H1 (cell line): ENCODE results near the gene WDR54. TPM values are rescaled to one million over a fixed set of nuclear protein-coding genes. Genes with fewer than 3 reads are reported as not detected.

Source experiments
- CTCF ChIA-PET: fragments of 300-600 bp; sonication (Branson Sonifier 250); formaldehyde crosslinking; loops from one replicate; lab custom pipeline; 2021; ENCODE audit not compliant: partially characterized antibody; lab: Charles Lee
- POLR2A ChIA-PET: fragments of 300-600 bp; sonication (Branson Sonifier 250); formaldehyde crosslinking; loops from one replicate; lab custom pipeline; 2021; ENCODE audit warnings: inconsistent platforms; ENCODE audit not compliant: partially characterized antibody; lab: Charles Lee
- DNase-seq, 2 experiments: peaks; one replicate each; pipeline versions ENCODE4 v3.0.0 to v3.0.0-alpha.2; 2010 to 2022; ENCODE audit warnings: low spot score in 2 of 2, low read depth in 1 of 2, mixed read lengths in 1 of 2
- FAIRE-seq: peaks from 2 replicates; lab custom pipeline; 2011; peaks lifted over from hg19 to GRCh38; lab: Jason Lieb, UNC
- H2AFZ ChIP-seq: 2 replicates; pipeline ENCODE4 v1.8.1; 2012; ENCODE audit warnings: low read length, inconsistent platforms
- H2AK5ac ChIP-seq: 2 replicates; pipeline ENCODE4 v1.6.1; 2013; ENCODE audit warnings: low read depth, low read length
- H2BK120ac ChIP-seq: replicated peaks from 2 replicates; pipeline ENCODE3; 2013; ENCODE audit warnings: low read depth, low read length, inconsistent platforms
- H2BK12ac ChIP-seq: 2 replicates; pipeline ENCODE4 v1.6.1; 2013; ENCODE audit warnings: low read depth, low read length
- H2BK15ac ChIP-seq: 2 replicates; pipeline ENCODE4 v1.6.1; 2013; ENCODE audit warnings: low read length
- H2BK20ac ChIP-seq: 2 replicates; pipeline ENCODE4 v1.6.1; 2013; ENCODE audit warnings: low read length
- H2BK5ac ChIP-seq: 2 replicates; pipeline ENCODE4 v1.6.1; 2013; ENCODE audit warnings: low read depth, low read length
- H3K14ac ChIP-seq: 2 replicates; pipeline ENCODE4 v1.6.1; 2013; ENCODE audit warnings: inconsistent platforms; ENCODE audit not compliant: insufficient read length
- H3K18ac ChIP-seq: 2 replicates; pipeline ENCODE4 v1.6.1; 2013; ENCODE audit warnings: low read length; ENCODE audit errors: extremely low read depth
- H3K23ac ChIP-seq: 2 replicates; pipeline ENCODE4 v1.6.1; 2013; ENCODE audit warnings: inconsistent platforms; ENCODE audit not compliant: insufficient read length
- H3K23me2 ChIP-seq: 2 replicates; pipeline ENCODE4 v1.6.1; 2013; ENCODE audit warnings: low read depth, low read length
- H3K27ac ChIP-seq: 2 replicates; pipeline ENCODE4 v1.6.1; 2011; ENCODE audit warnings: low read depth, low read length, inconsistent platforms
- H3K27me3 ChIP-seq, 4 experiments: replicated peaks in 1 of 4; 1 replicate in 1 of 4; 2 replicates in 3 of 4; pipeline versions ENCODE4 v1.6.1 to v1.8.1; 2011 to 2013; ENCODE audit warnings: low read length in 3 of 4, mild to moderate bottlenecking in 3 of 4, inconsistent platforms in 2 of 4, mixed read lengths in 2 of 4, moderate library complexity in 1 of 4; ENCODE audit not compliant: control insufficient read depth in 3 of 4, insufficient read depth in 3 of 4; ENCODE audit errors: extremely low read depth in 1 of 4
- H3K36me3 ChIP-seq, 4 experiments: 2 replicates each; pipeline versions ENCODE4 v1.6.1 to v1.8.1; 2011 to 2013; ENCODE audit warnings: mild to moderate bottlenecking in 4 of 4, low read length in 3 of 4, moderate library complexity in 2 of 4, control low read depth in 1 of 4, inconsistent platforms in 1 of 4; ENCODE audit not compliant: insufficient read depth in 4 of 4, control insufficient read depth in 2 of 4
- H3K4ac ChIP-seq: replicated peaks from 2 replicates; pipeline ENCODE3; 2013; ENCODE audit warnings: low read length, low read depth, mixed read lengths, inconsistent platforms; ENCODE audit not compliant: insufficient read length
- H3K4me1 ChIP-seq, 4 experiments: replicated peaks in 1 of 4; 1 replicate in 1 of 4; 2 replicates in 3 of 4; pipeline versions ENCODE4 v1.6.1 to v1.8.1; 2011 to 2013; ENCODE audit warnings: low read length in 3 of 4, inconsistent platforms in 2 of 4, mixed read lengths in 1 of 4; ENCODE audit not compliant: insufficient read depth in 4 of 4, control insufficient read depth in 3 of 4
- H3K4me2 ChIP-seq, 2 experiments: 2 replicates each; pipeline versions ENCODE4 v1.6.1 to v1.8.1; 2011 to 2013; ENCODE audit warnings: low read depth in 2 of 2, low read length in 2 of 2, control low read depth in 1 of 2, inconsistent platforms in 1 of 2, mild to moderate bottlenecking in 1 of 2; ENCODE audit not compliant: insufficient read depth in 1 of 2
- H3K4me3 ChIP-seq, 4 experiments: fragments of 200-600, 300-600 bp in 1 of 4; sonication (generic), shearing (Covaris generic), sonication (Bioruptor Twin) in 1 of 4; 2 replicates each; pipeline versions ENCODE4 v1.5.1 to v1.8.1; 2011 to 2016; ENCODE audit warnings: low read length in 4 of 4, low read depth in 3 of 4, control low read depth in 2 of 4, inconsistent platforms in 2 of 4, mild to moderate bottlenecking in 2 of 4, mixed read lengths in 1 of 4, moderate library complexity in 1 of 4; ENCODE audit not compliant: insufficient read depth in 2 of 4; ENCODE audit errors: extremely low read depth in 1 of 4
- H3K56ac ChIP-seq: replicated peaks from 2 replicates; pipeline ENCODE3; 2013; ENCODE audit warnings: low read depth, mild to moderate bottlenecking, mixed read lengths, low read length, inconsistent platforms; ENCODE audit not compliant: insufficient read length
- H3K79me1 ChIP-seq: 2 replicates; pipeline ENCODE4 v1.6.1; 2013; ENCODE audit warnings: low read depth, low read length, control low read depth
- H3K79me2 ChIP-seq, 2 experiments: 2 replicates each; pipeline versions ENCODE4 v1.6.1 to v1.8.1; 2012 to 2013; ENCODE audit warnings: low read length in 2 of 2, mild to moderate bottlenecking in 2 of 2, inconsistent platforms in 1 of 2; ENCODE audit not compliant: insufficient read depth in 2 of 2, control insufficient read depth in 1 of 2
- H3K9ac ChIP-seq, 4 experiments: replicated peaks in 1 of 4; 1 replicate in 1 of 4; 2 replicates in 3 of 4; pipeline versions ENCODE4 v1.6.1 to v1.8.1; 2011 to 2013; ENCODE audit warnings: low read depth in 3 of 4, low read length in 3 of 4, control low read depth in 2 of 4, mild to moderate bottlenecking in 2 of 4, moderate library complexity in 2 of 4, inconsistent platforms in 1 of 4; ENCODE audit errors: extremely low read depth in 1 of 4
- H3K9me3 ChIP-seq, 2 experiments: 2 replicates each; pipeline versions ENCODE4 v1.6.1 to v1.8.1; 2012 to 2013; ENCODE audit warnings: mild to moderate bottlenecking in 2 of 2, moderate library complexity in 2 of 2, control low read depth in 1 of 2, inconsistent platforms in 1 of 2, low read depth in 1 of 2, low read length in 1 of 2, mixed read lengths in 1 of 2; ENCODE audit not compliant: insufficient read depth in 2 of 2
- H4K20me1 ChIP-seq, 2 experiments: replicated peaks in 1 of 2; 2 replicates each; pipeline versions ENCODE3 to v1.8.1; 2011 to 2013; ENCODE audit warnings: inconsistent platforms in 2 of 2, low read length in 2 of 2, mild to moderate bottlenecking in 1 of 2; ENCODE audit not compliant: insufficient read depth in 2 of 2, control insufficient read depth in 1 of 2
- H4K5ac ChIP-seq: 2 replicates; pipeline ENCODE4 v1.6.1; 2013; ENCODE audit warnings: low read length, low read depth, mixed read lengths, inconsistent platforms; ENCODE audit not compliant: insufficient read length
- H4K8ac ChIP-seq: 2 replicates; pipeline ENCODE4 v1.8.0; 2013; ENCODE audit warnings: mild to moderate bottlenecking, moderate library complexity, low read length, inconsistent platforms; ENCODE audit not compliant: insufficient read depth; ENCODE audit errors: extremely low read depth
- H4K91ac ChIP-seq: replicated peaks from 2 replicates; pipeline ENCODE3; 2013; ENCODE audit warnings: low read length, mixed read lengths, inconsistent platforms; ENCODE audit not compliant: insufficient read length
- BRCA1 ChIP-seq: IDR thresholded peaks from 2 replicates; pipeline ENCODE4 v1.6.1; 2012; ENCODE audit warnings: low read depth, low read length, improper control_type of control experiment
- E2F6 ChIP-seq: IDR thresholded peaks from 2 replicates; pipeline ENCODE4 v1.6.1; 2012; ENCODE audit warnings: inconsistent platforms
- EP300 ChIP-seq, 2 experiments: IDR thresholded peaks; 1 replicate in 1 of 2; 2 replicates in 1 of 2; pipeline ENCODE4 v1.6.1; 2011 to 2012; ENCODE audit warnings: low read depth in 2 of 2, low read length in 2 of 2, mild to moderate bottlenecking in 2 of 2, borderline replicate concordance in 1 of 2, inconsistent platforms in 1 of 2, moderate library complexity in 1 of 2
- GTF2F1 ChIP-seq: IDR thresholded peaks from 2 replicates; pipeline ENCODE4 v1.6.1; 2012; ENCODE audit warnings: low read depth, low read length, improper control_type of control experiment, borderline replicate concordance
- HDAC2 ChIP-seq, 2 experiments: fragments of 300-600 bp in 1 of 2; sonication (generic) in 1 of 2; IDR thresholded peaks; 2 replicates each; pipeline ENCODE4 v1.6.1; 2011 to 2012; ENCODE audit warnings: low read depth in 2 of 2, low read length in 2 of 2, mild to moderate bottlenecking in 2 of 2, moderate library complexity in 2 of 2, borderline replicate concordance in 1 of 2, inconsistent platforms in 1 of 2
- NRF1 ChIP-seq: IDR thresholded peaks from 2 replicates; pipeline ENCODE4 v1.6.1; 2011; ENCODE audit warnings: mild to moderate bottlenecking, low read depth, low read length, improper control_type of control experiment
- POU5F1 ChIP-seq: IDR thresholded peaks from 2 replicates; pipeline ENCODE4 v1.6.1; 2011; ENCODE audit warnings: low read depth, mild to moderate bottlenecking, low read length, moderate library complexity
- SUZ12 ChIP-seq: fragments of 200-600 bp; sonication (generic); IDR thresholded peaks from 2 replicates; pipeline ENCODE4 v1.6.1; 2012; ENCODE audit warnings: mild to moderate bottlenecking, inconsistent platforms, low read length, moderate library complexity, mixed read lengths
- YY1 ChIP-seq: IDR thresholded peaks from 2 replicates; pipeline ENCODE4 v1.6.1; 2011; ENCODE audit warnings: low read depth, mild to moderate bottlenecking, low read length
- WGBS, 2 experiments: shearing (Covaris generic) in 1 of 2; methylation state at CpG; one replicate each; pipeline versions ENCODE4 v1.1.6 to v1.1.7; 2013 to 2015; ENCODE audit warnings: low lambda C conversion rate in 2 of 2, mixed read lengths in 2 of 2, inconsistent platforms in 1 of 2, low coverage in 1 of 2, missing lambda C conversion rate in 1 of 2; ENCODE audit not compliant: insufficient replicate concordance in 2 of 2, insufficient coverage in 1 of 2, insufficient read length in 1 of 2; ENCODE audit errors: extremely low coverage in 1 of 2, missing lambda C conversion rate in 1 of 2; 5-methylcytosine and 5-hydroxymethylcytosine counted together
- polyA plus RNA-seq, 7 experiments: library from polyadenylated mRNA; depleted of rRNA in 3 of 7; stranded (reverse) in 5 of 7; unstranded in 2 of 7; fragments of >200 nt in 5 of 7; fragments of 200-250 nt in 2 of 7; gene quantifications; 1 replicate in 5 of 7; 2 replicates in 1 of 7; 4 replicates in 1 of 7; pipeline versions ENCODE4 v1.2.1 to v1.2.3, GENCODE V29; 2011 to 2013; ENCODE audit warnings: missing spikeins in 2 of 7, mixed read lengths in 2 of 7
- total RNA-seq: library from RNA; stranded (reverse); fragmentation: NEBNext Ultra II Directional; extraction: Animal tissue kit (Norgen Biotek cat#: 25700); gene quantifications from 2 replicates; pipeline ENCODE4 v1.2.1, GENCODE V29; 2021
- TF ChIP-seq, protein P1 (sequence below): IDR thresholded peaks from 2 replicates; pipeline ENCODE4 v1.6.1; 2011; ENCODE audit warnings: low read length, improper control_type of control experiment

Gene WDR54
- total and polyA plus RNA-seq, 2 of the 8 experiments (the other 6 are each of a cell fraction or from before 2014, with no cell fraction given), result 41.6 to 125 TPM

DNA sequence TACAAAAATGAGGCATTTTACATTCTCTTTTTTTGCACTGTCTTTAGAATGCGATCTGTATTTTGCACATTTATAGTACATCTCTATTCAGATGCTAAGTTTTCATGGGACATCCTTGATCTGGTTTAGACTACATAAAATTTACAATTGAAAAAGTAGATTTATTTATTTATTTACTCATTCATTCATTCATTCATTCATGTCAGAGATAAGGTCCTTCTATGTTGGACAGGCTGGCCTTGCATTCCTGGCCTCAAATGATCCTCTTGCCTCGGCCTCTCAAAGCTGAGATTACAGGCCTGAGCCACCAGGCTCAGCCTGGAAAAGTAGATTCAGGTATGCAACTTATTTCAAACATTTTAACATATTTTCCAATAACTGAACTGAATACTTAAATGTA is 25.4 kb upstream of the WDR54 start:
- H2AFZ ChIP-seq, result no peak overlapping the region
- ChIA-PET POLR2A (interaction anchor here (0.6 kb wide), 1 partner anchor 261 kb away, joined by 3 read pairs; no protein-coding TSS in a partner anchor), CTCF (interaction anchor here (1.1 to 1.2 kb wide), 2 partner anchors 44 to 61 kb away, joined by 3 to 4 read pairs; no protein-coding TSS in a partner anchor)
- peaks cover 0 to 3% (median 0%) of the 10 kb centered on the region in 4 experiments; a peak in 3 of 7 replicates for H3K4me1 ChIP-seq
- H3K18ac ChIP-seq, result no peak overlapping the region
- no peak for DNase-seq
- H4K91ac ChIP-seq, result no peak overlapping the region
- no peak for FAIRE-seq
- no peak overlapping the region for H2BK15ac ChIP-seq
- H2BK20ac ChIP-seq, result no peak overlapping the region
- H3K14ac ChIP-seq, result no peak overlapping the region
- no peaks in the 10 kb centered on the region for H3K79me1 ChIP-seq
- peaks cover 0 to 2% of the 10 kb centered on the region in 2 experiments; a peak in 3 of 4 replicates for H3K79me2 ChIP-seq
- H3K9ac ChIP-seq, result no peak overlapping the region
- H3K4me3 ChIP-seq, result no peak overlapping the region
- no peaks in the 10 kb centered on the region for H4K20me1 ChIP-seq
- no peak overlapping the region for H3K23ac ChIP-seq
- H2BK12ac ChIP-seq, result no peak overlapping the region
- H2AK5ac ChIP-seq, result no peak overlapping the region
- no peak overlapping the region for H3K27ac ChIP-seq
- WGBS, 2 experiments, result 88% methylated on average over 2 of the region's 2 CpGs; no CpG with 5 or more reads in 1 of the 2 experiments
- H3K36me3 ChIP-seq, result no peaks in the 10 kb centered on the region
- H3K23me2 ChIP-seq, result peaks cover 3% of the 10 kb centered on the region
- H4K5ac ChIP-seq, result no peak overlapping the region
- H3K9me3 ChIP-seq, result no peaks in the 10 kb centered on the region
- no peak overlapping the region for H3K56ac ChIP-seq
- H3K4me2 ChIP-seq, result no peak overlapping the region
- no peaks in the 10 kb centered on the region for H3K27me3 ChIP-seq
- H2BK5ac ChIP-seq, result no peak overlapping the region
- no peak overlapping the region for H4K8ac ChIP-seq
- no peak overlapping the region for H3K4ac ChIP-seq
- H2BK120ac ChIP-seq, result no peak overlapping the region
- no peak for TF ChIP-seq EP300 (IDR thresholded peaks at IDR 0.05; ENCODE audit: borderline replicate concordance in 1 of 2, low read depth in 2 of 2, low read length in 2 of 2)
- TF ChIP-seq SUZ12, result no peak
- no peak for TF ChIP-seq BRCA1
- no peak for TF ChIP-seq E2F6
- no peak for TF ChIP-seq HDAC2 (IDR thresholded peaks at IDR 0.05; ENCODE audit: borderline replicate concordance in 1 of 2, low read depth in 2 of 2, low read length in 2 of 2)
- no peak for TF ChIP-seq YY1
- no peak for TF ChIP-seq GTF2F1
- TF ChIP-seq, protein P1, sequence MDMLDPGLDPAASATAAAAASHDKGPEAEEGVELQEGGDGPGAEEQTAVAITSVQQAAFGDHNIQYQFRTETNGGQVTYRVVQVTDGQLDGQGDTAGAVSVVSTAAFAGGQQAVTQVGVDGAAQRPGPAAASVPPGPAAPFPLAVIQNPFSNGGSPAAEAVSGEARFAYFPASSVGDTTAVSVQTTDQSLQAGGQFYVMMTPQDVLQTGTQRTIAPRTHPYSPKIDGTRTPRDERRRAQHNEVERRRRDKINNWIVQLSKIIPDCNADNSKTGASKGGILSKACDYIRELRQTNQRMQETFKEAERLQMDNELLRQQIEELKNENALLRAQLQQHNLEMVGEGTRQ, result no peak
- TF ChIP-seq NRF1, result no peak
- TF ChIP-seq POU5F1, result no peak
